Measurements from ENCODE around the gene CNFN.

Gene CNFN

DNA sequence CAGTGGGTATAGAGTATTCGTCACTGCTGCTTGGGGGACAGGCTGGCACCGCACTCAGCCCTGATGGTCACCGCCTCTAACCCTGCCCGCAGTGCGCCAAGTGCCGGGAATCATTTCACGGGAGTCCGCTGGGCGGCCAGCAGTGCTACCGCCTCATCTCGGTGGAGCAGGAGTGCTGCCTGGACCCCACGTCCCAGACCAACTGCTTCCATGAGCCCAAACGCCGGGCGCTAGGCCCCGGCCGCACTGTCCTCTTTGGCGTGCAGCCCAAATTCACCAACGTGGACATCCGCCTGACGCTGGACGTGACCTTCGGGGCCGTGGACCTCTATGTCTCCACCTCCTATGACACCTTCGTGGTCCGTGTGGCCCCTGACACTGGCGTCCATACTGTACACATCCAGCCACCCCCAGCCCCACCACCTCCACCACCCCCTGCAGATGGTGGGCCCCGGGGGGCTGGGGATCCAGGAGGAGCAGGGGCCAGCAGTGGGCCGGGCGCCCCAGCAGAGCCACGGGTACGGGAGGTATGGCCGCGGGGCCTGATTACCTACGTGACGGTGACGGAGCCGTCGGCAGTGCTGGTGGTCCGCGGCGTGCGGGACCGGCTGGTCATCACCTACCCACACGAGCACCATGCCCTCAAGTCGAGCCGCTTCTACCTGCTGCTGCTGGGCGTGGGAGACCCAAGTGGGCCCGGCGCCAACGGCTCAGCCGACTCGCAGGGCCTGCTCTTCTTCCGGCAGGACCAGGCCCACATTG lies 14.5 kb downstream of the CNFN start:
- no peak for DNase-seq (ENCODE audit: low read depth in 3 of 3)

DNA sequence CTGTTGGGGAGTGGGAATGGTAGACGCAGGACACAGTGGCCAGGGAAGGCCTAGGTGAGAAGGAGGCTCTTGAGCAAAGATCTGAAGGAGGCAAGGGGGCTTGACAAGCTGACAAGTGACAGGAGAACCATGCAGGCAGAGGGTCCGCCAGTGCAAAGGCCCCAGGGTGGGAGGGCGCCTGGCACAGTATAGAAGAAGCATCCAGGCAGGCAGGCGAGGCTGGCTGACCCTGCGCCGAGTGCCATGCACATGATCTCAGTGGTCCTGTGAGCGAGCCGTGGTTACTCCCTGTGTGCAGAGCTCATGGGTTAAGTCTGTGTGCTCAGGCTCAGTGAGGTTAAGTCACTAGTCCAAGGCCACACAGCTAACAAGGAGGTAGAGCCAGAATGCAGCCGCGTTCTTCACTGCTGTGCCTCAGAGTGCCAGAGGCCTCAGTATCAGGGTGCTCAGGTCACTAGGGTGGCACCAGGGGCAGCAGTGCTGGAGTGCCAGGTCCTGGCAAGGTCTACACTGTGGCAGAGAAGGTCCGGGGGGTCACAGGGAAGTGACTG lies 15.2 kb downstream of the CNFN start:
- no peak for DNase-seq (ENCODE audit: low read depth in 3 of 3)

DNA sequence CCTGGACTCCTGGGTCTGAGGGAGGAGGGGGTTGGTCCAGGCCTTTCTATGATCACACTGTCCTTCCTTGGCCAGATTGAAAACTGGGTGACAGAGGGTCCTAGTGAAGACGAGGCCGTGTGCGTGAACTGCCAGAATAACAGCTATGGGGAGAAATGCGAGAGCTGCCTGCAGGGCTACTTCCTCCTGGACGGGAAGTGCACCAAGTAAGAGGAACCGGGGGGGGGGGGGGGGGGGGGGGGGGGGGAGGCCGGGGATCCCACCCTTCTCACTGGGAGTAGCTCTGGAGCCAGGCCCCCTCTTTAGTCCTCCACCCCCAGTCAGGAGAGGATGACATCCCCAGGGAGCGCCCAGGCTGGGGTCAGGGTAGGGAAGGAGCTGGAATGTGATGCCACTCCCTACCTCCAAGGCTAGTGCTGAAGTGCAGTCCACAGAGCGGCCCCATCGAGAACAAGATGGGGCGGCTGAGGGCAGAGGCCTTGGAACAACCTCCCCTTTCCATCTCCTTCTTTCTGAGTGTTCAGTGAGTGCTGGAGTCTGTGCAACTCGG lies 19.4 kb downstream of the CNFN start:
- no peak for DNase-seq (ENCODE audit: low read depth in 3 of 3)

DNA sequence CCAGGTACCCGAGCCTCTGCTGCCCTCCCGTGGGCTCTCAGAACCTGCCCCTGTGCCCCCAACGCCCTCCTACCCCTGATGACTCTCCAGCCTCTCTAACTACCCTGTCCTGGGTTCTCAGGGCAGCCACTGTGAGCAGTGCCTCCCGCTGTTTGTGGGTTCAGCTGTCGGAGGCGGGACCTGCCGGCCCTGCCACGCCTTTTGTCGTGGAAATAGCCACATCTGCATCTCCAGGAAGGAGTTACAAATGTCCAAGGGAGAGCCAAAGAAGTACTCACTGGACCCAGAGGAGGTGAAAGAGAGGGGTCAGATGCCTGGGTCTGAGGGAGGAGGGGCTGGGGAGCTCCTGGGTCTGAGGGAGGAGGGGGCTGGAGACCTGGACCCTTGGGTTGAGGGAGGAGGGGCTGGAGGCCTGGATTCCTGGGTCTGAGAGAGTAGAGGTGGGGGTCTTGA lies 20.0 kb downstream of the CNFN start:
- no peak for DNase-seq (ENCODE audit: low read depth in 3 of 3)

DNA sequence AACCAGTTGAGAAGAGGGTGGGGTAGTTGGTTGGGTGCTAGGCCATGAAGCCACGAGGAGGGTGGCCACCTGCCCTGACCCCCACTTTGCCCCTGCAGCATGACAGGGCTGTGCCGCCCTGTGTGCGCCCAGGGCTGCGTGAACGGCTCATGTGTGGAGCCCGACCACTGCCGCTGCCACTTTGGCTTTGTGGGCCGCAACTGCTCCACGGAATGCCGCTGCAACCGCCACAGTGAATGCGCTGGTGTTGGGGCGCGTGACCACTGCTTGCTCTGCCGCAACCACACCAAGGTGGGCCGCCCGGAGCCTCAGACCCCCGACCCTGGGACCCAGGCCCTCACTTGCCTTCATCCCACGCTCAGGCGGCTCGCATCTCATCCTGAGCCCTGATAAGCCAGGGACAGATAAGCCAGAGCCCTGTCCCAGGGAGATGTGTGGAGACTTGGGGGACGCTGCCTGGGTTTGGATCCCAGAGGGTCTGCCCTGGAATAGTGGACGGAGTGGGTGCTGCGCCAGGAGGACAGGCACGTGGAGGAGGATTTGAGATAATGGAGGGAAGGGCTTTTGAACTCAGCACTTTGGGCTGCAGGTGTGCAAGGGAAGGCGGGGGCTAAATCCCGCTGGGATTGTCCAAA lies 20.5 kb downstream of the CNFN start:
- no peak for DNase-seq (ENCODE audit: low read depth in 3 of 3)

DNA sequence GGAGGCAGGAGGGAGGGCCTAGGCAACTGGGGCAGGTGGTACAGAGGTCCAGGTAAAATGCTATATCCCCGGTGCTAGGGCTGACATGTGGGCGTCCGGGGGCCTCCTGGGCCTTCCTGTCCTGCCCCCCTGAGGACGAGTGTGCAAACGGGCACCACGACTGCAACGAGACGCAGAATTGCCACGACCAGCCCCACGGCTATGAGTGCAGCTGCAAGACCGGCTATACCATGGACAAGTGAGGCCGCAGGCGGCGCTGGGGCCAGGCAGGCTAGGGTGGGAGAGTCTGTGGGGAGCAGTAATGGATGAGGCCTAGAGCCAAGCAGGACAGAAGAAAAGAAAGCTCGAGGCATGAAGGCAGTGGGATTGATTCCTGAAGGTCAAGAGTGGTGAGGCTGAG lies 21.3 kb downstream of the CNFN start:
- DNase-seq (ENCODE audit: low read depth in 3 of 3), result no peak

DNA sequence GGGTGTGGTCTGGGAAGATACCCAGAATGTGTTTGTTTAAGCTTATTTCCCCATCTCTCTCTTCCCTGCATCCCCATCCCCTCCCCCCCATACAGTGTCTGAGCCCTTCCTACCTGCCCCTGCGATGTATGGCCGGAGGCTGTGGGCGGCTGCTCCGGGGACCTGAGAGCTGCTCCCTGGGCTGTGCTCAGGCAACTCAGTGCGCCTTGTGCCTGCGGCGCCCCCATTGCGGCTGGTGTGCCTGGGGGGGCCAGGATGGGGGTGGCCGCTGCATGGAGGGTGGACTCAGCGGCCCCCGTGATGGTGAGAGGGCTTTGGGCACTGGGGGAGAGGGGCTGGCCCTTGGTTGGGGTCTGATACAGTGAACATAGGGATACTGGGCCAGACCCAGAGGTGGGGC lies 21.7 kb downstream of the CNFN start:
- DNase-seq (ENCODE audit: low read depth in 3 of 3), result no peak

DNA sequence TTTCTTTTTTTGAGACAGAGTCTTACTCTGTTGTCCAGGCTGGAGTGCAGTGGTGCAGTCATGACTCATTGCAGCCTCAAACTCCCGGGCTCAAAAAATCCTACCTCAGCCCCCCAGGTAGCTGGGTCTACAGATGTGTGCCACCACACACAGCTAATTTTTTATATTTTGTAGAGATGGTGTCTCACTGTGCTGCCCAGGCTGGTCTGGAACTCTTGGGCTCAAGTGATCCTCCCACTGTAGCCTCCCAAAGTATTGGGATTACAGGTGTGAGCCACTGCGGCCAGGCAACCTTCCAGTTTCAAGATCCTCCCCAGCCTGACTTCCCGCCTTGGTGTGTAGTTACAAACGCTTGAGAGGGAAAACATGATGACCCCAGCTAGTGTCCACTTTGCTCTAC lies 22.2 kb downstream of the CNFN start:
- DNase-seq (ENCODE audit: low read depth in 3 of 3), result no peak

DNA sequence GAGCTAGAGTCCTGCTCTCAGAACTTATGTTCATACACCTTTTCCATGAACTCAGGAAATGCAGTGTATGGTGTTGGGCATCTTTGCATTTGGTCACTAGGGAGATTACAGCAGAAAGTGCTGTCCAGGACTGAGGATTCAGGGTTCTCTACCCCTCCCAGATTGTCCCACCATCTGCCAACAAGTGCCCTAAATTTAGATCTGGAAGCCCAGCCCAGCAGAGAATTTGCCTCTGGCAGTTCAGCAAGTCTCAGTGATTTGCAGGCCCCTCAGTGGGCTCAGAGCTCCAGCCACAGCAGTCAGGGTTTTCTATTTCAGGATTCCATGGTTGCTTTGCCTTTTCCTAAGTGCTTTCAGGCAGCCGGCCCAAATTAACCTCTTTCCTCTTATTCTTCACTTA lies 23.4 kb downstream of the CNFN start:
- DNase-seq (ENCODE audit: low read depth in 3 of 3), result no peak

DNA sequence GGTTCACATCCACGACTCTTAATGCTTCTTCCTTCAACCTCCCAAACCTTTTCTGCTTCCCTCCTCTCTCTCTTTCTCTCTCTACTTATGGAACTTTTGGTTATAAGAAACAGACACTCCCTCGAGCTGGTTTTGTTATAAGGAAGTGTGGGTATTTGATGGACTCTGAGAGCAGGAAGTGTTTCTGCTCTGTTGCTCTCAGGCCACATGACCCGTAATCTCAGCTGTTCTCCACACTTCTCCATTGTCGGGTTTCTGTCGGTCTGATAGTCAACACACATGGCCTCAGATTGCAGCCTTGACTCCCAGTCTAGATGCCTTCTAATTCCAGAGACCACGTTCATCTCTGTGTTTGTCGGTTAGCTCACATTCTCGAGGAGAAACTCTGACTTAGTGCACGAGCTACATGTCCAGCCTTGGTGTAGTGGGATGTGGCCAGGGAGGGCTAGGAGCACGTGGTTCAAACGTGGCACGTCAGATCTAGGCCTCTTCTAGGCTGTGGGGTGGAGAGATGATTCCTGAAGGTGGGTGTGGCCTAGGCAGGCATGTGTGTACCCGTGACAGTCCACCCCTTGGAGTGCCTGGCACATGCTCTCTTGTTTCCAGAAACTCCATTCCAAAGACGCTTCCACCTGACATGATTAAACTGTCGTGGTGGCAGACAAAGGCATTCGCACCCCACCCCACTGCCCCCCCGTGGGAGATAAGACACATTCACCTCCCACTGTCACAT lies 26.3 kb downstream of the CNFN start:
- DNase-seq (ENCODE audit: low read depth in 3 of 3), result no peak

DNA sequence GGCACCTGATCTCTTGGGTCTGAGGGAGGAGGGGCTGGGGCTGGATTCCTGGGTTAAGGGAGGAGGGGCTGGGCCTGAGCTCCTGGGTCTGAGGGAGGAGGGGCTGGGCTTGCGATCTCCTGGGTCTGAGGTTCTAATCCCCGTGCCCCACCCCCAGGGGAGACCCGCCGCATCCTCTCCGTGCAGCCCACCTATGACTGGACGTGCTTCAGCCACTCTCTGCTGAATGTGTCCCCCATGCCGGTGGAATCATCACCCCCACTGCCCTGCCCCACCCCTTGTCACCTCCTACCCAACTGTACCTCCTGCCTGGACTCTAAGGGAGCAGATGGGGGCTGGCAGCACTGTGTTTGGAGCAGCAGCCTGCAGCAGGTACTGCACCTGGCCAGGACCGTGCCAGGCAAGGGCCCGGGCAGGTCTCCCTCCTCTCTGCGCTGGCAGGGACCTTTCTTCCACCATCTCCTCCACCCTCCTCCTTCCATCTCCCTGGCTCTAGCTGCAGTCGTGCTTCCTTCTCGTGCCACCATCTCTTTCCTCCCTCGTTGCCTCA lies 27.1 kb downstream of the CNFN start:
- no peak for DNase-seq (ENCODE audit: low read depth in 3 of 3)

DNA sequence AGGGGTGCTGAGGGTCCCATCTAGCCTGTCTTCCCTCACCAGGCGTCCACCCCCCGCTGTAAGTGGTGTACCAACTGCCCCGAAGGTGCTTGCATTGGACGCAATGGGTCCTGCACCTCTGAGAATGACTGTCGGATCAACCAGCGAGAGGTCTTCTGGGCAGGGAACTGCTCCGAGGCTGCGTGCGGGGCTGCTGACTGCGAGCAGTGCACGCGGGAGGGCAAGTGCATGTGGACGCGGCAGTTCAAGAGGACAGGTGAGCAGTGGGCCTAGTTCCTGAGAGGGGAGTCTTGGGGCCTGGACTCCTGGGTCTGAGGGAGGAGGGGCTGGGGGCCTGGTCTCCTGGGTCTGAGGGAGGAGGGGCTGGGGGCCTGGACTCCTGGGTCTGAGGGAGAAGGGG lies 27.8 kb downstream of the CNFN start:
- no peak for DNase-seq (ENCODE audit: low read depth in 3 of 3)

DNA sequence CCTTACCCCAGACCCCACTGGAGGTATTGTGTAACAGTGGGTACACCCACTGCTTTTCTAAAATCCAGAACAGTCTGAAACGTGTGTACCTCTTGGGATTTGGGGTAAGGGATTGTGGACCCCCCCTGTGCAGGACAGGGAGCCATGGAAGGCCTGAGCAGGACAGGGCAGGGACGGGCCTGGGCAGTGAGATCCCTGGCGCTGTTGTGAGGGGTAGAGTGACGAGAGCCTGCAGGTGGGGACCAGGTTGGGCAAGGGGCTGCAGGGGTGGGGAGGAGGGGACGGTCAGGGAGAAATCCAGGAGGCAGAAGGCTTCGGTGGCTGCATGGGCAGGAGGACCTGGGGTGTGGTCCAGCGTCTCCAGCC lies 28.6 kb downstream of the CNFN start:
- no peak for DNase-seq (ENCODE audit: low read depth in 3 of 3)

DNA sequence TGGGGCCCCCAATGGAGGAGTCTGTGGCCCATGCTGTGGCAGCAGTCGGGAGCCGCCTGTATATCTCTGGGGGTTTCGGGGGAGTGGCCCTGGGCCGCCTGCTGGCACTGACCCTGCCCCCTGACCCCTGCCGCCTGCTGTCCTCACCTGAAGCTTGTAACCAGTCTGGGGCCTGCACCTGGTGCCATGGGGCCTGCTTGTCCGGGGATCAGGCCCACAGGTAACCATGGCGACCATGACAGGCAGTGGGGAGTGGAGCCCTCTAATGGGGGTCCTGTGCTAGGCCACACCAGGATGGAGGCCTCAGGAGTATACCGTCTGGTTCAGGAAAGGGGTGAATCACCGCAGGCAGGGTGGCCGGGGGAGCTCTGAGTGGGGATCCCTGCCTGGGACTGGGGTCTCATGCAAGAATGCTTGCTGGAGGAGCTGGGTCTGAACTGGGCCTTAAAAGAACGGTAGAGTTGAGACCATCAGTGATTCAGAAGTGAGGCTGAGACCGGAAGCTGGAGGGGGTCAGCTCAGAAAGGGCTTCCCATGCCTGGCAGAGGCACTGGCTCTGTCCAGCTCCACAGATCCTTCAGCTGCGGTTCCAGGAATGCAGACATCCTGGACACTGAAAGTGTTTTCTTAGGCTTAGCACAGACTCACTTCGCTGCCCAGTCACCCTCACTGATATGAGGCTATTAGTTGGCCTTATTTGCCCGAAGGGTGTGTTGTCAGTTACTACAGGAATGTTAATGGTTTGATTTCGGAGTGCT lies 29.1 kb downstream of the CNFN start:
- DNase-seq (ENCODE audit: low read depth in 3 of 3), result no peak

DNA sequence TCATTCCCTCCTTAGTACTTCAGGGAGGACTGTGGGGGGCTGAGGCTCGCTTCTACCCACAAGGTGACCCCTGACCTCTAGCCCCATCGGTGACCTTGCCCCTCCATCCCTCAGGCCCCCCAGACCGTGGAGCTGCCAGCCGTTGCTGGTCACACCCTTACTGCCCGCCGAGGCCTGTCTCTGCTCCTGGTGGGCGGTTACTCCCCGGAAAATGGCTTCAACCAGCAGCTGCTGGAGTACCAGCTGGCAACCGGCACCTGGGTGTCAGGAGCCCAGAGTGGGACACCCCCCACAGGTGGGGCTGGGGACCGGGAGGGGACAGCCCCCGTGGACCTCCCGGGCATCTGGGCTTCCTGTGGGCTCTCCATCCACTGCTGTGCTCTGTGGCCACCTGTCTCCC lies 32.8 kb downstream of the CNFN start:
- no peak for DNase-seq (ENCODE audit: low read depth in 3 of 3)

DNA sequence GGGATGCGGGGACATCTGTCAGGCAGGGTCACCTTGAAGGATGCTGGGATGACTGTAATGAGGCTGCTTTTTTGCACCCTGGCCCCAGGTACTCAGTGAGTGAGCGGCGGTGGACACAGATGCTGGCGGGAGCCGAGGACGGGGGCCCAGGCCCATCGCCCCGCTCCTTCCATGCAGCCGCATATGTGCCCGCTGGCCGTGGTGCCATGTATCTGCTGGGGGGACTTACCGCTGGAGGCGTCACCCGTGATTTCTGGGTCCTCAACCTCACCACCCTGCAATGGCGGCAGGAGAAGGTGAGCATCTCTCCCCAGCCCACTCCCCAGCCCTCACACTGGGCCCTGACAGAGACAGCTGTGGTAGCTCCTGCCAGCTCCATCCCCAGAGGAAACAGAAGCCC lies 33.4 kb downstream of the CNFN start:
- no peak for DNase-seq (ENCODE audit: low read depth in 3 of 3)

DNA sequence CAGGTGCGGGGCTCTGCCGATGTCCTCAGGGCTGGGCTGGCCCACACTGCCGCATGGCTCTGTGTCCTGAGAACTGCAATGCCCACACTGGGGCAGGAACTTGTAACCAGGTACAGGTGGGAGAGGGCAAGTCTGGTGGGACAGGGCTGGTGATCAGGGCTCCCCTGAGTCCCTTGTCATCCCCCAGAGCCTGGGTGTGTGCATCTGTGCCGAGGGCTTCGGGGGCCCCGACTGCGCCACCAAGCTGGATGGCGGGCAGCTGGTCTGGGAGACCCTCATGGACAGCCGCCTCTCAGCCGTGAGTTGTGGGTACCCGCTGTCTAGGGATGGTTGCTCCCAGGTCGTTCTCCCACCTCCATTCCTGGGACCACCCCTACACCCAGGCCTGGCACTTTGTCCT lies 34.2 kb downstream of the CNFN start:
- DNase-seq (ENCODE audit: low read depth in 3 of 3), result no peak

DNA sequence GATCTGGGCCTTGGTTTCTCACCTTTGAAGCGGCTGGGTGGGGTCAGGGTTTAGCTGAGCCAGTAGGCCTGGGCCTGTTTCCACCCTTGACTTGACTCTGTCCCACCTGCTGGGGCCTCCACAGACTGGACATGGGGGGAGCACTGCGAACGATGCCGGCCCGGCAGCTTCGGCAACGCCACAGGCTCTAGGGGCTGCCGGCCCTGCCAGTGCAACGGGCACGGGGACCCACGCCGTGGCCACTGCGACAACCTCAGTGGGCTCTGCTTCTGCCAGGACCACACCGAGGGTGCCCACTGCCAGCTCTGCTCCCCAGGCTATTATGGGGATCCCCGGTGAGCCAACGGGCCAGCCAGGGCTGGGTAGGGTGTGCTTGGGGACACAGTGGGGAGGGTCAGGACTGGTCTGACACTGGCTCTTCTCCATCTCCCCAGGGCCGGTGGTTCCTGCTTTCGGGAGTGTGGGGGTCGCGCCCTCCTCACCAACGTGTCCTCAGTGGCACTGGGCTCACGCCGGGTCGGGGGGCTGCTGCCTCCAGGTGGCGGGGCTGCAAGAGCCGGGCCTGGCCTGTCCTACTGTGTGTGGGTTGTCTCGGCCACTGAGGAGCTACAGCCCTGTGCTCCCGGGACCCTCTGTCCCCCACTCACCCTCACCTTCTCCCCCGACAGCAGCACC lies 36.6 kb downstream of the CNFN start:
- DNase-seq (ENCODE audit: low read depth in 3 of 3), result no peak

DNA sequence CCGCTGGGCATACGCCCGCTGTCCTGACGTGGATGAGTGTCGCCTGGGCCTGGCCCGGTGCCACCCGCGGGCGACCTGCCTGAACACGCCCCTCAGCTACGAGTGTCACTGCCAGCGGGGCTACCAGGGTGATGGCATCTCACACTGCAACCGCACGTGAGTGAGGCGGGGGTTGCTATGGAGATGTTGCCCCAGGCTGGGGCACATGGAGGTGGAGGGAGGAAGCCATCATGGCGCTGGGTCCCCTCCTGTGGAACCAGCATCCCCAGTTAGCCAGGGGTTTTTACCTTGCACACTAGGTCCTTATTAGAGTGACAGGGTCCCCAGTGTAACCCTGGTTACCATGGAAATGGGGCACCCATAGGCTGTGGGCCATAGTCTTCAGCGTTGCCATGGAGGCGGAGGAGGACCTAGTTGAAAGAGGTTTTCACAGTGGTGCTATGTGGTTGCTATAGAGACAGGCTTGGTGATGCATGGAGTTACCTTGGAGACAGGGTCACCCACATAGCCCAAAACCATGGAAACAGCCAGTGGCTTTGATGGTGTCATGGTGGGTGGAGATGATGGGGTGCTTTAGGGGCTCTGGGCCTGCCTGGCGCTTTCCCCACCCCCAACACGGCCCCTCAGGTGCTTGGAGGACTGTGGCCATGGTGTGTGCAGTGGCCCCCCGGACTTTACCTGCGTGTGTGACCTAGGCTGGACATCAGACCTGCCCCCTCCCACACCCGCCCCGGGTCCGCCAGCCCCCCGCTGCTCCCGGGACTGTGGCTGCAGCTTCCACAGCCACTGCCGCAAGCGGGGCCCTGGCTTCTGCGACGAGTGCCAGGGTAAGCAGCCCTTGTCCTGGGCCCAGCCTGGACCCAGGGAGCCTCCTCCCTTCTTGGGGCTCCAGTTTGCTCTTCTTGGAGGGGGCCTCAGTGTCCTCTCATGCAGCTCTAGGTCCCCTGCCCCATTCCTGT lies 37.5 kb downstream of the CNFN start:
- DNase-seq (ENCODE audit: low read depth in 3 of 3), result no peak
